ENCODE measurements around the gene EHD4. TPM values are rescaled to one million over a fixed set of nuclear protein-coding genes. Genes with fewer than 3 reads are reported as not detected.

Gene EHD4
- polyA plus RNA-seq, 1 donor (not counting 4 experiments of a cell fraction or from before 2014, with no cell fraction given) = 31.5 TPM

- Histone ChIP-seq H4K20me1 (ENCODE audit: control insufficient read depth, extremely low read depth, insufficient read depth, low read length) (no peaks in the 10 kb centered on the region), H3K4me3 (ENCODE audit: control insufficient read depth in 2 of 3, extremely low read depth in 1 of 3, insufficient read depth in 2 of 3, low read depth in 1 of 3, low read length in 3 of 3) (no peak overlapping the region), H3K27ac (ENCODE audit: control insufficient read depth, insufficient read depth, low read length) (no peak overlapping the region), H3K79me2 (ENCODE audit: control insufficient read depth, insufficient read depth, low read length) (no peaks in the 10 kb centered on the region), H2AFZ (ENCODE audit: control insufficient read depth, low read length) (no peak overlapping the region), H3K9ac (ENCODE audit: control insufficient read depth, extremely low read depth, insufficient read depth, low read length) (no peak overlapping the region), H3K4me1 (ENCODE audit: control insufficient read depth, extremely low read depth, insufficient read depth, low read length) (peaks cover 20% of the 10 kb centered on the region), H3K36me3 (ENCODE audit: control insufficient read depth in 2 of 2, extremely low read depth in 1 of 2, insufficient read depth in 2 of 2, low read length in 2 of 2) (no peaks in the 10 kb centered on the region), H3K4me2 (ENCODE audit: control insufficient read depth, extremely low read depth, insufficient read depth, low read depth, low read length) (no peak overlapping the region), H3K9me3 (ENCODE audit: control insufficient read depth, low read depth, low read length) (no peaks in the 10 kb centered on the region), H3K27me3 (ENCODE audit: control insufficient read depth, extremely low read depth, insufficient read depth, low read length) (peaks cover 12% of the 10 kb centered on the region), H3K9me1 (ENCODE audit: control insufficient read depth, extremely low read depth, insufficient read depth, low read length) (no peaks in the 10 kb centered on the region)
- dilution Hi-C loops (cut with MboI; ENCODE audit: extremely low pct_ligation_motif_present, low sequenced_read_pairs) = no loop called here
- DNase-seq (ENCODE audit: low read depth, low spot score) (no peak), FAIRE-seq (no peak)
- TF ChIP-seq EZH2 (IDR thresholded peaks at IDR 0.05; ENCODE audit: low read length) (no peak), CTCF (optimal IDR thresholded peaks at IDR 0.05 in 1 of 3, IDR thresholded peaks at IDR 0.05 in 1 of 3, conservative IDR thresholded peaks at IDR 0.05 in 1 of 3; ENCODE audit: extremely low read depth in 1 of 3, insufficient read depth in 2 of 3, low read length in 3 of 3) (no peak)
These were observed 101.0 kb downstream of the EHD4 start for GRCh38 chr15:41871175-41871905.

- Histone ChIP-seq H3K9me3 (ENCODE audit: control insufficient read depth, low read depth, low read length) (no peaks in the 10 kb centered on the region), H3K9ac (ENCODE audit: control insufficient read depth, extremely low read depth, insufficient read depth, low read length) (no peak overlapping the region), H3K27ac (ENCODE audit: control insufficient read depth, insufficient read depth, low read length) (no peak overlapping the region), H3K4me3 (ENCODE audit: control insufficient read depth in 2 of 3, extremely low read depth in 1 of 3, insufficient read depth in 2 of 3, low read depth in 1 of 3, low read length in 3 of 3) (no peak overlapping the region), H2AFZ (ENCODE audit: control insufficient read depth, low read length) (no peak overlapping the region), H3K9me1 (ENCODE audit: control insufficient read depth, extremely low read depth, insufficient read depth, low read length) (no peaks in the 10 kb centered on the region), H4K20me1 (ENCODE audit: control insufficient read depth, extremely low read depth, insufficient read depth, low read length) (no peaks in the 10 kb centered on the region), H3K4me2 (ENCODE audit: control insufficient read depth, extremely low read depth, insufficient read depth, low read depth, low read length) (no peak overlapping the region), H3K36me3 (ENCODE audit: control insufficient read depth in 2 of 2, extremely low read depth in 1 of 2, insufficient read depth in 2 of 2, low read length in 2 of 2) (no peaks in the 10 kb centered on the region), H3K27me3 (ENCODE audit: control insufficient read depth, extremely low read depth, insufficient read depth, low read length) (peaks cover 10% of the 10 kb centered on the region), H3K79me2 (ENCODE audit: control insufficient read depth, insufficient read depth, low read length) (no peaks in the 10 kb centered on the region), H3K4me1 (ENCODE audit: control insufficient read depth, extremely low read depth, insufficient read depth, low read length) (peaks cover 20% of the 10 kb centered on the region)
- FAIRE-seq = peak; percentile 87
- peak; percentile 54 for DNase-seq (ENCODE audit: low read depth, low spot score)
- no peak for TF ChIP-seq EZH2 (IDR thresholded peaks at IDR 0.05; ENCODE audit: low read length)
- TF ChIP-seq CTCF (optimal IDR thresholded peaks at IDR 0.05 in 1 of 3, IDR thresholded peaks at IDR 0.05 in 1 of 3, conservative IDR thresholded peaks at IDR 0.05 in 1 of 3; ENCODE audit: extremely low read depth in 1 of 3, insufficient read depth in 2 of 3, low read length in 3 of 3) = no peak
- dilution Hi-C loops (cut with MboI; ENCODE audit: extremely low pct_ligation_motif_present, low sequenced_read_pairs) = no loop called here
These were observed 101.7 kb downstream of the EHD4 start for GRCh38 chr15:41870689-41871081.
